ENCODE data around the gene COL23A1. TPM values are rescaled to one million over a fixed set of nuclear protein-coding genes. Genes with fewer than 3 reads are reported as not detected.

The COL23A1 gene
- total and polyA plus RNA-seq, 2 of the 8 experiments (the other 6 are each of a cell fraction or from before 2014, with no cell fraction given) = 3.1 to 4.7 TPM

DNA sequence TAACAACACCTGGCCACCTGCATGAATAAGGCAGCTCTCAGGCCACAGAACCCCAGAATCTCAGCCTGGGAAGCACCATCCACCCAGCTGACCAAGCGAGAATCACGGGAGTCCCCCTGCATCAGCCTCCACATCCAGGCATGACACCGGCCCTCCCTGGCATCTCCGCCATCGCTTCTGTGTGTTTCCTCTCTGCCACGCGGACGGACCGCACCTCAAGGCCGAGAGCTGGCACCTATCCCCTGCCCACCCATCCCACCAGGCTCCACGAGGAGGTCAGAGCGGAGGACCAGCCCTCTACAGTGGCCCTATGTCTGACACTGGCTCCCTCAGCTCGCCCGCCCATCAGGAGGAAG, 134.7 kb downstream of the COL23A1 start:
- H3K79me2 ChIP-seq (ENCODE audit: control insufficient read depth in 1 of 2, insufficient read depth in 2 of 2, low read length in 2 of 2) = no peaks in the 10 kb centered on the region
- TF ChIP-seq SP2 (IDR thresholded peaks at IDR 0.05; ENCODE audit: low read length) = no peak
- no peak for TF ChIP-seq EP300 (IDR thresholded peaks at IDR 0.05; ENCODE audit: borderline replicate concordance in 1 of 2, low read depth in 2 of 2, low read length in 2 of 2)
- TF ChIP-seq, protein P1, sequence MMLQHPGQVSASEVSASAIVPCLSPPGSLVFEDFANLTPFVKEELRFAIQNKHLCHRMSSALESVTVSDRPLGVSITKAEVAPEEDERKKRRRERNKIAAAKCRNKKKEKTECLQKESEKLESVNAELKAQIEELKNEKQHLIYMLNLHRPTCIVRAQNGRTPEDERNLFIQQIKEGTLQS (IDR thresholded peaks at IDR 0.05; ENCODE audit: insufficient read depth, low read depth, low read length) = no peak
- TF ChIP-seq SP1 (IDR thresholded peaks at IDR 0.05; ENCODE audit: low read depth, low read length) = no peak
- no peak for TF ChIP-seq SIX5 (IDR thresholded peaks at IDR 0.05; ENCODE audit: low read depth, low read length)
- TF ChIP-seq SUZ12 (IDR thresholded peaks at IDR 0.05; ENCODE audit: low read length) = no peak
- TF ChIP-seq SIN3A (conservative IDR thresholded peaks at IDR 0.05 in 1 of 2, IDR thresholded peaks at IDR 0.05 in 1 of 2; ENCODE audit: low read depth in 1 of 2, low read length in 2 of 2) = no peak
- no peak for TF ChIP-seq BCL11A (IDR thresholded peaks at IDR 0.05; ENCODE audit: low read depth in 2 of 2, low read length in 2 of 2)
- TF ChIP-seq NANOG (IDR thresholded peaks at IDR 0.05; ENCODE audit: insufficient read depth, low read depth, low read length, poor library complexity, severe bottlenecking) = no peak
- TF ChIP-seq, protein P2, sequence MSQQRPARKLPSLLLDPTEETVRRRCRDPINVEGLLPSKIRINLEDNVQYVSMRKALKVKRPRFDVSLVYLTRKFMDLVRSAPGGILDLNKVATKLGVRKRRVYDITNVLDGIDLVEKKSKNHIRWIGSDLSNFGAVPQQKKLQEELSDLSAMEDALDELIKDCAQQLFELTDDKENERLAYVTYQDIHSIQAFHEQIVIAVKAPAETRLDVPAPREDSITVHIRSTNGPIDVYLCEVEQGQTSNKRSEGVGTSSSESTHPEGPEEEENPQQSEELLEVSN (IDR thresholded peaks at IDR 0.05) = no peak
- H2BK20ac ChIP-seq (ENCODE audit: low read length) = no peak overlapping the region
- 94% methylated on average over 11 of the region's 14 CpGs; no CpG with 5 or more reads in 1 of the 2 experiments for WGBS, 2 experiments (ENCODE audit: extremely low coverage in 1 of 2, insufficient coverage in 1 of 2, insufficient read length in 1 of 2, insufficient replicate concordance in 2 of 2, low coverage in 1 of 2, low lambda C conversion rate in 2 of 2, missing lambda C conversion rate in 1 of 2)
- no peak overlapping the region for H2BK120ac ChIP-seq (replicated peaks; ENCODE audit: low read depth, low read length)
- no peak overlapping the region for H2BK5ac ChIP-seq (ENCODE audit: low read depth, low read length)
- no peak overlapping the region for H4K91ac ChIP-seq (replicated peaks; ENCODE audit: insufficient read length, low read length)
- H3K79me1 ChIP-seq (ENCODE audit: low read depth, low read length) = no peaks in the 10 kb centered on the region
- H3K14ac ChIP-seq (ENCODE audit: insufficient read length) = no peak overlapping the region
- no peaks in the 10 kb centered on the region for H3K23me2 ChIP-seq (ENCODE audit: low read depth, low read length)
- DNase-seq (ENCODE audit: low read depth in 1 of 2, low spot score in 2 of 2) (no peak), FAIRE-seq (no peak)
- no peaks in the 10 kb centered on the region for H3K36me3 ChIP-seq (ENCODE audit: control insufficient read depth in 2 of 4, insufficient read depth in 4 of 4, low read length in 3 of 4)
- H3K4ac ChIP-seq (replicated peaks; ENCODE audit: insufficient read length, low read depth, low read length) = no peak overlapping the region
- H4K8ac ChIP-seq (ENCODE audit: extremely low read depth, insufficient read depth, low read length) = no peak overlapping the region; the same call in 1 of the 2 replicates
- H2AFZ ChIP-seq (ENCODE audit: low read length) = no peak overlapping the region
- H3K18ac ChIP-seq (ENCODE audit: extremely low read depth, low read length) = no peak overlapping the region
- H3K9me3 ChIP-seq (ENCODE audit: insufficient read depth in 2 of 2, low read depth in 1 of 2, low read length in 1 of 2) = no peaks in the 10 kb centered on the region
- no peak overlapping the region for H3K9ac ChIP-seq (replicated peaks in 1 of 4; ENCODE audit: extremely low read depth in 1 of 4, low read depth in 3 of 4, low read length in 3 of 4)
- peaks cover 0 to 7% (median 4%) of the 10 kb centered on the region in 4 experiments; a peak in 5 of 7 replicates for H3K4me1 ChIP-seq (replicated peaks in 1 of 4; ENCODE audit: control insufficient read depth in 3 of 4, insufficient read depth in 4 of 4, low read length in 3 of 4)
- 0 out of 2 replicates have a peak overlapping the region, but pooled peaks have one; percentile 72 for H2BK15ac ChIP-seq (ENCODE audit: low read length)
- H3K27me3 ChIP-seq (replicated peaks in 1 of 4; ENCODE audit: control insufficient read depth in 3 of 4, extremely low read depth in 1 of 4, insufficient read depth in 3 of 4, low read length in 3 of 4) = no peaks in the 10 kb centered on the region
- no peak overlapping the region for H3K4me2 ChIP-seq (ENCODE audit: insufficient read depth in 1 of 2, low read depth in 2 of 2, low read length in 2 of 2)
- no peak overlapping the region for H3K23ac ChIP-seq (ENCODE audit: insufficient read length)
- no peak overlapping the region for H3K4me3 ChIP-seq (ENCODE audit: extremely low read depth in 1 of 4, insufficient read depth in 2 of 4, low read depth in 3 of 4, low read length in 4 of 4)
- no peak overlapping the region for H3K27ac ChIP-seq (ENCODE audit: low read depth, low read length)
- H4K20me1 ChIP-seq (replicated peaks in 1 of 2; ENCODE audit: control insufficient read depth in 1 of 2, insufficient read depth in 2 of 2, low read length in 2 of 2) = no peaks in the 10 kb centered on the region
- POLR2A ChIA-PET (ENCODE audit: partially characterized antibody) = interaction anchor here (1.1 kb wide), 1 partner anchor 98 kb away, joined by 3 read pairs; no protein-coding TSS in a partner anchor
- H2AK5ac ChIP-seq (ENCODE audit: low read depth, low read length) = no peak overlapping the region
- CTCF ChIA-PET (ENCODE audit: partially characterized antibody) = interaction anchor here (1.0 to 1.5 kb wide), 4 partner anchors 18 to 171 kb away, joined by 3 to 4 read pairs (median 4); partner anchors contain the start of gene COL23A1
- no peak overlapping the region for H3K56ac ChIP-seq (replicated peaks; ENCODE audit: insufficient read length, low read depth, low read length)
- no peak overlapping the region for H4K5ac ChIP-seq (ENCODE audit: insufficient read length, low read depth, low read length)
- peak overlapping the region; percentile 75; the same call in 1 of the 2 replicates for H2BK12ac ChIP-seq (ENCODE audit: low read depth, low read length)

All from H1 (cell line).